ENCODE results near the gene PI4KA.

The PI4KA gene

GRCh38 chr22:20814221-20814808 is 44.3 kb downstream of the PI4KA start:
- no peak for DNase-seq

- no peak for DNase-seq
These were observed 45.6 kb downstream of the PI4KA start for GRCh38 chr22:20813056-20813455.

- DNase-seq, result no peak
These were observed 46.5 kb downstream of the PI4KA start for GRCh38 chr22:20811971-20812660.

- DNase-seq, result no peak
These were observed 47.4 kb downstream of the PI4KA start for GRCh38 chr22:20811171-20811570.

- DNase-seq, result no peak
These were observed 48.0 kb downstream of the PI4KA start for GRCh38 chr22:20810645-20811044.

- no peak for DNase-seq
These were observed 48.9 kb downstream of the PI4KA start for GRCh38 chr22:20809538-20810185.

- no peak for DNase-seq
These were observed 49.8 kb downstream of the PI4KA start for GRCh38 chr22:20808844-20809243.

- DNase-seq, result peak; percentile 89
These were observed 51.3 kb downstream of the PI4KA start for GRCh38 chr22:20807315-20807752.

- DNase-seq, result peak; percentile 70
These were observed 52.6 kb downstream of the PI4KA start for GRCh38 chr22:20805972-20806471.

- DNase-seq, result no peak
These were observed 54.0 kb downstream of the PI4KA start for GRCh38 chr22:20804650-20805049.

GRCh38 chr22:20803696-20804324 is 54.8 kb downstream of the PI4KA start:
- peak; percentile 81 for DNase-seq

GRCh38 chr22:20802922-20803553 is 55.6 kb downstream of the PI4KA start:
- DNase-seq, result no peak

- no peak for DNase-seq
These were observed 56.2 kb downstream of the PI4KA start for GRCh38 chr22:20802452-20802851.

- peak; percentile 83 for DNase-seq
These were observed 59.2 kb downstream of the PI4KA start for GRCh38 chr22:20799449-20799848.

GRCh38 chr22:20798974-20799373 is 59.6 kb downstream of the PI4KA start:
- DNase-seq, result no peak

- no peak for DNase-seq
These were observed 60.4 kb downstream of the PI4KA start for GRCh38 chr22:20798218-20798617.

GRCh38 chr22:20796731-20797130 is 61.9 kb downstream of the PI4KA start:
- no peak for DNase-seq

GRCh38 chr22:20794650-20795413 is 63.8 kb downstream of the PI4KA start:
- DNase-seq, result no peak

GRCh38 chr22:20793748-20794649 is 64.6 kb downstream of the PI4KA start:
- no peak for DNase-seq

- DNase-seq, result no peak
These were observed 65.5 kb downstream of the PI4KA start for GRCh38 chr22:20792966-20793728.
